HG02970 (cell line): ENCODE results near the gene ALOX12B.
"Not testable (repeated sequence)": the region's sequence is repeated elsewhere in the genome, so short reads cannot be mapped to it uniquely, and the experiment has no call there.

Source experiments
- ATAC-seq: cut with Tn5 transposase; IDR thresholded peaks from one replicate; pipeline ENCODE4 v1.9.1; 2021; ENCODE audit warnings: mild to moderate bottlenecking, moderate library complexity, moderate number of reproducible peaks; ENCODE audit not compliant: unreplicated experiment, low FRiP score

Gene ALOX12B

GRCh38 chr17:8048236-8048635 lies 39.3 kb downstream of the ALOX12B start:
- ATAC-seq = no peak

- no peak for ATAC-seq
Observed at GRCh38 chr17:8047769-8048110, 39.8 kb downstream of the ALOX12B start.

GRCh38 chr17:8046929-8047768 lies 40.4 kb downstream of the ALOX12B start:
- no peak for ATAC-seq

GRCh38 chr17:8046306-8046928 lies 41.1 kb downstream of the ALOX12B start:
- ATAC-seq = no peak

- ATAC-seq = no peak
Observed at GRCh38 chr17:8044819-8045810, 42.4 kb downstream of the ALOX12B start.

GRCh38 chr17:8041979-8042378 lies 45.5 kb downstream of the ALOX12B start:
- ATAC-seq = no peak

- ATAC-seq = no peak
Observed at GRCh38 chr17:8041249-8041928, 46.1 kb downstream of the ALOX12B start.

- ATAC-seq = no peak
Observed at GRCh38 chr17:8039611-8040168, 47.8 kb downstream of the ALOX12B start.

GRCh38 chr17:8038954-8039610 lies 48.4 kb downstream of the ALOX12B start, which contains the start of gene ALOX15B:
Gene ALOX15B, plus strand, starts transcription at chr17:8039059. Its CDS starts 97 bp downstream, at chr17:8039156.
- ATAC-seq = no peak

- ATAC-seq = no peak
Observed at GRCh38 chr17:8032442-8032841, 55.1 kb downstream of the ALOX12B start.

GRCh38 chr17:8031950-8032349 lies 55.6 kb downstream of the ALOX12B start:
- no peak for ATAC-seq

GRCh38 chr17:8031261-8031661 lies 56.3 kb downstream of the ALOX12B start:
- no peak for ATAC-seq

- no peak for ATAC-seq
Observed at GRCh38 chr17:8029121-8029520, 58.4 kb downstream of the ALOX12B start.

GRCh38 chr17:8025176-8025911 lies 62.2 kb downstream of the ALOX12B start:
- no peak for ATAC-seq

- not testable (repeated sequence) for ATAC-seq
Observed at GRCh38 chr17:8024161-8024560, 63.4 kb downstream of the ALOX12B start.
